Embryonic facial prominence (tissue), 1 donor: Measurements from ENCODE around the gene CIAO2A.
"Not testable (repeated sequence)": the region's sequence is repeated elsewhere in the genome, so short reads cannot be mapped to it uniquely, and the experiment has no call there.

ENCODE experiments used
- DNase-seq: peaks from one replicate; pipeline ENCODE4 v3.0.0-alpha.2; 2016; ENCODE audit errors: extremely low spot score

The CIAO2A gene

DNA sequence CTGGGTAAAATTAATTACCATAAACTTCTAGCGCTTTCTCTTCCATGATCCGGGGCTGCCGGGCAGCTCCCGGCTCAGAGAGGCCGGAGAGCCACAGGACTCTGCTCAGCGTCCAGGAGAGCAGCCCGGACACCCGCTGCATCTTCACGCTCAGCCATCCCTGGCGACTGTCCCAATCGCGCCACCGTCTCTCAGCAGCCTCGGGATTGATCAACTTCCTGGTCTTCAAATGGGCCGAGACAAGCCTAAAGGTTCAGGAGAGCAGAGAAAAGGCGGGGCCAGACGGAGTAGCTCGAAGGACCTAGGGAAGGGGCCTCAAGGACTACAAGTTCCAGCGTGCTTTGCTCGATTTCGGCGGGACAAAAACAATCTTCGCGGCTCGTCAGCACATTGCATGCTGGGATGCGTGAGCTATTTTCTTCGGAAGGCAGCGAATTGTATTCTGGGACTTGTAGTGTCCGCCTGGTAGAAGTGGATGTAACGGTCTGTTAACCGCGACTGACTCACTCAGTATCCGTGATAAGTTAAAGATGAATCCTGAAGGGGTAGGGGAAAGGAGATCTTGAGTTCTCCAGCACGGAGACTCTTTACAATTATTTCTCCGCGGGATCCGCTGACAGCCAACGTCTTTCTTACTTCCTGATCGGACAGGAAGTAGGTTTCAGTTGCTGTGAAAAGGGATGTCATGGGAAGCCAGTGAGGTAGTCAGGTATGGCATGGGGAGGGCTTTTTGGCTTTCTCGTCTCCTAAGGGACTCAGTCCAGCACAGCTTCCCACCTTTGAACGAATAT, at the start of gene CIAO2A:
Gene CIAO2A (minus strand): TSS at position 212 of the 791 bp plus-strand sequence. CDS start 70 bp downstream, at position 142.
- peak; percentile 95 for DNase-seq

DNA sequence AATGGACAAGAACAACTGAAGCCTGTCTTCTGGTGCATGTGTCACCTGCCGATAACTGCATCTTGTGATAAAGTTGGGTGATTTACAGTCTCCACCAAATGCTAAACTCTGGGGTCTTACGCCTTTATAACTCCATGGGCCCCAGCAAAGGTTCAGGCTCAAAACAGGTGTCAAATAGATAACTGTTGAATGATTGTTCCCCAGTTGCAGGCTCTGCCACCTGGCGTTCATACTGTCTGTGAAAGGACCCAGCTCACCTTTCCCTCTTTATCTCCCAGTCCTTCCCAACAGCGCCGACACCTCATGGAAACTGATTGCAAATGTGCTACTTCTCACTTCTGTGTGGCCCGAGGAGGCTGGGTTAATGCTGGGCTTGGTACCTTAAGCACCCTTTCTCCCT, 49.6 kb upstream of the CIAO2A start:
- DNase-seq = no peak

- DNase-seq = no peak
Measured at GRCh38 chr15:64141798-64142512, 48.3 kb upstream of the CIAO2A start.

DNA sequence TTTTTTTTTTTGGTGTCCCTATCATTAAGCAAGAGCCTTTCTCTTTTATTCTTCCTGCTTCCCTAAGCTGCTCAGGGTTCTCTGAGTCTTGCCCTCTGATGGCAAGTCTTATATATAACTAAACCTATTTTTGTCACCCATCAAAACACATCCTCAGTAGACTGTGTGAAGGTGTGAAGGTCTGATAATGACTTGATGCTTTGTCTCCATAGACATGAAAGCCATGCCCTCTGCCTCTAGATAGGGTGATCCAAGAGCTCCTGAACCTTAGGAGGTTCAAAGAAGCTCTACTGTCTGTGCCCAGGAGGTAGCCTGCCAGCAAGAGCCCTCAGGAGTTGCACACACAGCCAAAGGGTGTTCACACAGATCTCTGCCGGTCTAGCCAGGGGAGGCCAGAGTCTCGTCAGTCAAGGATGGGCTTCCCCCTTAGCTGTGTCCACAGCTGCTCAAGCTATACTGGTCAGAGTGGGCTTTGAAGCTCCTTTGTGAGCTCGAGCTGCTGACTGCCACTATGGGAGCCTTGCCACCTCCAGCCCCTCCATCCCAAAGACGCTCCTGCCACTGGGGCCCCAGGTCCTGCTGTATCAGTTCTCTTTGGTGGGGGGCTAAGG, 44.8 kb upstream of the CIAO2A start:
- no peak for DNase-seq

GRCh38 chr15:64137226-64137833, 43.7 kb upstream of the CIAO2A start:
- no peak for DNase-seq

GRCh38 chr15:64136347-64136746, 42.7 kb upstream of the CIAO2A start:
- no peak for DNase-seq

- DNase-seq = no peak
Measured at GRCh38 chr15:64134345-64134829, 40.7 kb upstream of the CIAO2A start.

DNA sequence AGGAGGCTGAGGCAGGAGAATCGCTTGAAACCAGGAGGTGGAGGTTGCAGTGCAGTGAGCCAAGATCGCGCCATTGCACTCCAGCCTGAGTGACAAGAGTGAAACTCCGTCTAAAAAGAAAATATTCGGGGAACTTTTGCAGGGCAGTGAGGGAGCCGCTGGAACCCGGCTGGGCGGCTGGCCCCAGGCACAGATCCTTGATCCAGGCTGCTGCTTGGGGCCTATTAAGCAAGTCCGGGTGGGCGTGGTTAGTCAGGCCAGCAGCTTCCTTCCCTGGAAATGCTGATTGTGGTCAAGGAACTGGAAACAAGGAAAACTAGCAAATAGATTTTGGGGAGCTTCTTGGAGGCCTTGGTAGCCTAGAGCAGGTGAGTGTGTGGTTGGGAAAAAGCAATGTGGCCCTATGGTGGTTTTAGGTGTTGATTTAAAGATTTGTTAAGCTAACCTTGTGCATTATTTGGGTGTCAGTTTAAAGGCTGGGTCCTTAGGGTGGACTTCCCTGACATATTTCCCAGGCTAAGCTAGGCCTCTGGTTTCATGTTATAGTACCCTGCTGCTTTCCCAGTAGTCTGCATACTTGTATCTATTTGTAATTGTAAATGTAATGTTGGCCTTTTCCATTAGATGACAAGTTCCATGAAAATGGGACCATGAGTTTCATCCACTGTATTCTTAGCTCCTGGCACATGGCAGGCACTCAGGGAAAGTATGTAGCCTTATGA, 40.1 kb upstream of the CIAO2A start:
- DNase-seq = no peak

GRCh38 chr15:64132217-64132616, 38.6 kb upstream of the CIAO2A start:
- DNase-seq = no peak

DNA sequence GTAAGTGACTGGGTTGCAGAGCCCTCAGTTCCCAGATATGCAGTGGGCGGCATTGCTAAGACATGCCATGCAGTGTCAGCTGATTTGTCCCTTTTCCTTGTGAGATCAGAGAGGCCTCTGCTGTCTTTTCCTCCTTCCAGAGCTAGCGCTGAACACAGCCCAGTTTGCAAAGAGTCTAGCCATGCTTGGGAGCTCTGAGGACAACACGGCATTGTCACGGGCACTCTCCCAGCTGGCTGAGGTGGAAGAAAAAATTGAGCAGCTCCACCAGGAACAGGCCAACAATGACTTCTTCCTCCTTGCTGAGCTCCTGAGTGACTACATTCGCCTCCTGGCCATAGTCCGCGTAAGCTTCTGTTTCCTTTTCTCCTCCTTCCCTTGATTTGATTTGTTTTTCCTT, 37.9 kb upstream of the CIAO2A start:
- no peak for DNase-seq

DNA sequence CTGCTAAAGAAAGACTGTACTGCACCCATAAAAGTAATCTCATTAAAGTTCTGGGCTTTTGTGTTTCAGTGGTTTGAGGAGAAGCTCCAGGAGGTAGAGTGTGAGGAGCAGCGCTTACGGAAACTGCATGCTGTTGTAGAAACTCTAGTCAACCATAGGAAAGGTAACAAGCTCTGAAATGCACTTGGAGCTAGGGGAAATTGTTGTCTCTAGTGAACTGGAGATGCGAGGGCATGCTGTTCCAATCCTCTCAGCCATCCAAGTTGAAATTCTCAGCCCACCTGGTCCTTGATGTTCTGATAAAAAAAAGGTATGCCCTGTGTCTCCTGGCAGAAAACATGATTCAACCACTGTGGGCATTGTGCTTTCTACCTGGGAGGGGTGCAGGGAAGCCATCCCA, 36.5 kb upstream of the CIAO2A start:
- no peak for DNase-seq

DNA sequence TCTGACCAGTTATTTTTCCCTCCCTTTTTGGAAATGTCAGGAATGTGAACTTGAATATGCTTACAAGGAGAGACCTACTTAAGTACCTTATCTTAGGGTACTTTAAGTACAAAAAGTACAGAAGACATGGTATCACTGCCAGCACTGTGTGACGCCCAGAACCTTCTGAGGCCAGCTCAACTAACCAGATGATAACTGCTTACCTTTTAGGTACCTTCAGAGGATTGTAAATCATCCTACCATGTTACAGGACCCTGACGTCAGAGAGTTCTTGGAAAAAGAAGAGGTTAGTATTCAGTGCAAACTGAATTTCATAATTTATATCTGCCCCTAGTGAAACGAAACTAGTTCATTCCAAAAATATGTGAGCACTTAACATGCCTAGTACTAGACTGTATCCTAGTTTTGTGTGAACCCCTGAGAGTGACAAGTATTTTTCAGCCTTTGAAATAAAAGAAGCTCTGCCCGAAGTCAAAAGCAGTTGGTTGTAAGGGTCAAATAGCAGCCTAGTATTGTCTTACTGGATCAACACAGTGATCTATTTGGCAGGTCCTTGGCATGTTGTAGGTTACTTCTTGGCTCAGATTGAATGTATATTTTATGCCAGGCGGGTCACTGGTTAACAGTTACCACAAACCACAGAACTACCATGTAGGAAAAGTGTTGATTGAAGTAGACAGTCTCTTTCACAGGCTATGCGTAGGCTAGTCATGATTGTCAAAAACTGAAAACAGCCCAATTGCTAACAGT, 34.1 kb upstream of the CIAO2A start:
- DNase-seq = no peak

GRCh38 chr15:64125978-64126377, 32.3 kb upstream of the CIAO2A start:
- no peak for DNase-seq

GRCh38 chr15:64122936-64123351, 29.3 kb upstream of the CIAO2A start:
- DNase-seq = no peak

DNA sequence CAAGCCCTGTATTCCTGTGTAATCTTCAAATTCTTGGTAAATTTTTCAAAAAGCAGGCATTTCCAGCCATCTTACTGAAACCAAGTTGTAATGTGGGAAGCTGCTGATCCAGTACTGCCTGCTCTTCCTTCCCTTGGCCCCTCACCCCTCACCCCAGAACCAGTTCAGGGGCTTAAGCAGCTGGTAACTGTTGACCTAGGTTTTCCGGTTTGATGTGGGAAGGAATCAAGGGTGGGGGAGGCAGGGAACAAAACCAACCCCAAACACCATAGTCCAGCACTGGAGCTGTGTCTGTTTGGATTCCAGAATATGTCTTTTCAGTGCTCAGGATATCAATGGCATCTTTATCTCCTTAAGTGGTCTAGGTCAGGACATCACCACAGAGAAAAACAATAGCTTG, 28.8 kb upstream of the CIAO2A start:
- DNase-seq = no peak

DNA sequence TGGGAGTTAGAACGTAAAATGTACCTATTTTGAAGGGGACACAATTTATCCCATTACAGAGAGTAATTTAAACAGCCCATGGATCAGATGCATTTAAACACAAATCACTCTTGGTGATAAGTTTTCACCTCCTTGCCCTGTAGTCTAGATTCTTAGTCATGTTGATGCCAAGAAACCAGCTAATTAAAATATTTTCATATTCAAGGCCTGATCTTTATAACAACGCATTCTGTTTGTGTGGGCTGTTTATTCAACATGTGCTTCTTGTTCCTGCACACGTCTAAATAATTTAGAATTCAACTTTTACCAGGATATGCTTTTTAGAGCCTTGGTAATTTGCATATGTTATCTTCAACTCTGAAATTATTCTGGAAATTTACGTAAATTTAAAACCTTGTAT, 28.0 kb upstream of the CIAO2A start:
- DNase-seq = no peak

GRCh38 chr15:64120322-64120721, 26.7 kb upstream of the CIAO2A start:
- DNase-seq = not testable (repeated sequence)

DNA sequence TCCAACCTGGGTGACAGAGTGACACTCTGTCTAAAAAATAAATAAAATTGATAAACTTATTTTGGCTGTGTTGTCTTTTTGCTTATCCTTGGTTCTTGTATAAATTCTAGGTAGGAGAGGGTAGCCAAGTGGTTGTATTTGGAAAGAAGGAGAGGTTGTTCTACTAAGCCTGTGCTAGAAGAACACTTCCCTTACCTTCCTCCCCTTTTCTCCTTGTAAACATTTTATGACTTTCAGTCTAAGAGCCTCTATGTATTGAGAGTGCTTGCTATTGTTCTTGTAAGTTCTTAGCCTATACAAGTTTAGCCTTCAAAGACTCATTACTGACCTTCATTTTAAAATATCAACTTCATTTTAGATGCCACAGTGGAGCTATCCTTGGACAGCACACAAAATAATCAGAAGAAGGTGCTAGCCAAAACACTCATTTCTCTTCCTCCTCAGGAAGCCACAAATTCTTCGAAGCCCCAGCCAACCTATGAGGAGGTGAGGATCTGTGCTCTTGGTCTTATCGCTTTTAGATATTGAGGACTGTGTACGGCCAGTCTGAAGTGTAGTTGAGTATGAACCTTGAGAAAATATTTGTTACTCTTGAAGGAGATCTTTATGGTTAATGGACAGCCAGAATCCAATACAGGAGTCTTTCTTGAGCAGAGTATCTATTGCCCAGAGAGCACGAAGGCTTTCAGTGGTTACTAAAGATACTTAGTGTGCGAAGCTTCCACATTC, 24.3 kb upstream of the CIAO2A start:
- no peak for DNase-seq

DNA sequence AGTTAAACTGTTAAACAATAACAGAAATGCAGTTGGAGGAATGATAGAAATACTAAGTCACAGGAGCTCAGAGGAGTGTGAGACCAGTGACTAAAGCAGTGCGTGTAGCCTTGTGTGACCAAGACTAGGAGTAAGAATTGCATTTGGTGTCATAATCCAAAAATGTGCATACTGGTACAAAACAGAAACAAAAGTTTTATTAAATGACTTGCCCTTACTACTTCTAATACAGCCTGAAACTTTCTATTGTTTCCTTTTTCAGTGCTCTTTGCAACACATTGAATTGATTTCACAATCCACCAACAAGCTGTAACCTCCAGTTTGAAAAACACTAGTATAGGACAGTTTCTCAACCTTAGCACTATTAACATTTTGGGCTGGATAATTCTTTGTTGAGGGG, 19.3 kb upstream of the CIAO2A start:
- DNase-seq = no peak
